Measurements from ENCODE around the gene ZNF804A.

DNA sequence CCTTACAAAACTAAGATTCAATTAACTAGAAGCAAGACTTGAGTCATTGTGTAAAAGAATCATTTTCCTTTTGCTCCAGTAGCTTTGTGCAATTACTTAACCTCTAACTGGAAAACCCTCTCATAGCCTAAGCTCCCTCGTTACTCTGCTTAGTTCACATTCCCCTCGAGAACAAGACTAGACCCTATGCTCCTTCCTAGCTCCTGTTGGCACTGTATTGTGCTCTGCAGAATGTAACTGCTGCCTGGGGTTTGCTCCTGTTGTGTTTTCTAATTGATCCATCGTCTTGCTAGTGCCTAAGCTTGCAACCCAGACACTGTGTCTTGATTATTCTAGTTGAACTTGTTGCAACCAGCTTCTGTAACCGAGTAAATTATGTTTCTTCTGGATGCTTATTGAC lies 347.0 kb downstream of the ZNF804A start:
- TF ChIP-seq, protein P1, sequence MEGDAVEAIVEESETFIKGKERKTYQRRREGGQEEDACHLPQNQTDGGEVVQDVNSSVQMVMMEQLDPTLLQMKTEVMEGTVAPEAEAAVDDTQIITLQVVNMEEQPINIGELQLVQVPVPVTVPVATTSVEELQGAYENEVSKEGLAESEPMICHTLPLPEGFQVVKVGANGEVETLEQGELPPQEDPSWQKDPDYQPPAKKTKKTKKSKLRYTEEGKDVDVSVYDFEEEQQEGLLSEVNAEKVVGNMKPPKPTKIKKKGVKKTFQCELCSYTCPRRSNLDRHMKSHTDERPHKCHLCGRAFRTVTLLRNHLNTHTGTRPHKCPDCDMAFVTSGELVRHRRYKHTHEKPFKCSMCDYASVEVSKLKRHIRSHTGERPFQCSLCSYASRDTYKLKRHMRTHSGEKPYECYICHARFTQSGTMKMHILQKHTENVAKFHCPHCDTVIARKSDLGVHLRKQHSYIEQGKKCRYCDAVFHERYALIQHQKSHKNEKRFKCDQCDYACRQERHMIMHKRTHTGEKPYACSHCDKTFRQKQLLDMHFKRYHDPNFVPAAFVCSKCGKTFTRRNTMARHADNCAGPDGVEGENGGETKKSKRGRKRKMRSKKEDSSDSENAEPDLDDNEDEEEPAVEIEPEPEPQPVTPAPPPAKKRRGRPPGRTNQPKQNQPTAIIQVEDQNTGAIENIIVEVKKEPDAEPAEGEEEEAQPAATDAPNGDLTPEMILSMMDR (conservative IDR thresholded peaks at IDR 0.05; ENCODE audit: low read depth, low read length) = no peak
- TF ChIP-seq POLR2A (IDR thresholded peaks at IDR 0.05; ENCODE audit: low read depth, low read length) = no peak
- TF ChIP-seq, protein P2, sequence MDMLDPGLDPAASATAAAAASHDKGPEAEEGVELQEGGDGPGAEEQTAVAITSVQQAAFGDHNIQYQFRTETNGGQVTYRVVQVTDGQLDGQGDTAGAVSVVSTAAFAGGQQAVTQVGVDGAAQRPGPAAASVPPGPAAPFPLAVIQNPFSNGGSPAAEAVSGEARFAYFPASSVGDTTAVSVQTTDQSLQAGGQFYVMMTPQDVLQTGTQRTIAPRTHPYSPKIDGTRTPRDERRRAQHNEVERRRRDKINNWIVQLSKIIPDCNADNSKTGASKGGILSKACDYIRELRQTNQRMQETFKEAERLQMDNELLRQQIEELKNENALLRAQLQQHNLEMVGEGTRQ (IDR thresholded peaks at IDR 0.05; ENCODE audit: low read depth, low read length) = no peak
- TF ChIP-seq SMC3 (IDR thresholded peaks at IDR 0.05; ENCODE audit: low read depth, low read length) = no peak
- no peak for TF ChIP-seq MXI1 (IDR thresholded peaks at IDR 0.05; ENCODE audit: borderline replicate concordance, low read depth, low read length)
